ENCODE measurements around the gene EHBP1L1.

The EHBP1L1 gene

GRCh38 chr11:65599216-65599954, 23.5 kb downstream of the EHBP1L1 start:
- DNase-seq = no peak

DNA sequence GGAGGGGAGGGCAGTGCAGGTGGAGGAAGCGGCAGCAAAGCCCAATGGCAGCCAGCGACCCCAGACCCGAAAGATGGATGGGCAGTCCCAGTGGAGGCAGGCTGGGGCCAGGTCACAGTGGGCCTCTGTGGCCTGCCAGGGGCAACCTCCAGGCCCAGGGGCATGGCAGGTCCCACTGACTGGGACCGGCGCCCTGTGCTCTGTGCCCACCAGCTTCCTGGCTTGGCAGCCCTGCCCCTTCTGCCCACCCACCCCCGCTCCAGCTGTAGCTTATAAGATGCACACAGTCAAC, 24.0 kb downstream of the EHBP1L1 start:
- no peak for DNase-seq

- no peak for DNase-seq
Measured at GRCh38 chr11:65604258-65604657, 28.4 kb downstream of the EHBP1L1 start.

- DNase-seq = peak; percentile 22
Measured at GRCh38 chr11:65606876-65607613, 31.2 kb downstream of the EHBP1L1 start.

GRCh38 chr11:65607614-65608426, 32.0 kb downstream of the EHBP1L1 start:
- DNase-seq = no peak

DNA sequence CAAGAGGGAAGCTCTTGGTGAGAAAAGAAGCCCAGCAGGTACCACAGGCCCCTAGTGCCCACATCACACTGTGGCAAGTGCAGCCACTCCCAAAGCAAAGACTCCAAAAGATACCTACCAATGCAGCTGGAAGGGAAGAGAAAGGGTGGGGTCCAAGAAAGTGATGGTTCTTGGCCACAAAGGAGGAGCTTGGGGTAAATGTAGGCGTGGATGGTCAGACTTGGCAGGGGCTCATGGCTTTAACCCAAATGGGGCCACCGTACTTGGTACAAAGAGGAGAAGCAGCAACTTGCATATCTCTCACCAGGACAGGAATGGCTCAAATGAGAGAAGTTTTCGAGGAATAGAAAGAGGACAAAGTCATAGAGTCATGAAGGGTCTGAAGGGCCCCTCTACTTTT, 33.4 kb downstream of the EHBP1L1 start:
- no peak for DNase-seq

- no peak for DNase-seq
Measured at GRCh38 chr11:65609665-65610064, 33.8 kb downstream of the EHBP1L1 start.

DNA sequence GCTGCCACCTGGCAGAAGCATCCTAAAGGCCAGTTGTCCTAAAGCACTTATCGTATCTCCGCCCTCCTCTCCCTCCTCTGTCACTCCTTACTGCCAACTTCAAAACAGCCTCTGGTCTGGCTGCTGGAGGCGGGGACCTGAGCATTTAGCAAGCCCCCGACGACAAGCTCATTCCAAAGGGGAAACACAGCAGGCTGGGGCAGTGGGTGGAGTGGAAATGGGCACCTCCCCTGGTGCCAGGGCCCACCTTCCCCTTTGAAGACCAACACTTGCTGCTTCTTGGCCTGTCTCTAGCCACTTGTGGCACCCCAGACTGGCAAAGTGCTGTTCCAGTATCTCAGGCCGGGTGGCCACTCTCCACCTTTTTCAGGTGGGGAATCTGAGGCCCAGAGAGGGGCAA, 34.6 kb downstream of the EHBP1L1 start:
- DNase-seq = no peak

GRCh38 chr11:65611028-65611757, 35.3 kb downstream of the EHBP1L1 start:
- no peak for DNase-seq

DNA sequence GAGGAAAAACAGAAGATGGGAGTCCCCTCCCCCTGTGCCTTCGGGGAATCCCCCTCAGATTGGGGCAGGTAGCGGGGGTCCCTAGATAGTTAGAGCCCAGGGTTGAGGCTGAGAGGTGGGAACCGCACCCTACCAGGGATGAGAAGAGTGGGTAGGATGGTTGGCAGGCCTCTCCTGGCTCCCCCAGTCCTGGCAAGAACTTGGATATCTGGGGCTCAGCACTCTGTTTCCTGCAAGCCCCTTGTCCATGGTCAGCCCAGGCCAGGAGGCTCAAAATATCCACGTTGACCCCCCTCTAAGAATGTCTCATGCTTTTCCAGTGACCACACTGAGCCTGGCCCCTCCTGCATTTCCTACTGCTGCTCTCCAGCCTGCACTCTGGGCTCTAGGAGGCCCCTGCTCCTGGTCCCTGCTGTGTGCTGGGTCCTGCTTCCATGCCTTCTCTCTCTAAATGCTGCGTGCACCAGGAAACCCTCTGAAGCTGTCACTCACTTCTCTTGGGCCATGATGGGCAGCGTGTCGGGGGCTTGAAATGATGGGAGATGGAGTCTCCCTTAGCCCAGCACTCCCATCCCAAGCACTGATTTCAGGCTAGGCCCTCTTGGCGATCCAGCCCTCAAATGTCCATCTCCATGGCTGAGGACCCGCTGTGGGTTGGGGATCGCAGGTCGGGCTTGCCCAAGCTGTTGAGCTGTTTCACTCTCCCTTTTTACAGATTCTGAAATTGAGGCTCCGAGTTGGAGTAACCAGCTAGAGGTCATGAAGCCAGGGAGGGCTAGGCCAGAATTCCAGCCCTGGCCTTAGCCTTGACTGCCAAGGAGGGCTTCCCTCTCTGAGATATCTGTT, 36.1 kb downstream of the EHBP1L1 start:
- DNase-seq = no peak

DNA sequence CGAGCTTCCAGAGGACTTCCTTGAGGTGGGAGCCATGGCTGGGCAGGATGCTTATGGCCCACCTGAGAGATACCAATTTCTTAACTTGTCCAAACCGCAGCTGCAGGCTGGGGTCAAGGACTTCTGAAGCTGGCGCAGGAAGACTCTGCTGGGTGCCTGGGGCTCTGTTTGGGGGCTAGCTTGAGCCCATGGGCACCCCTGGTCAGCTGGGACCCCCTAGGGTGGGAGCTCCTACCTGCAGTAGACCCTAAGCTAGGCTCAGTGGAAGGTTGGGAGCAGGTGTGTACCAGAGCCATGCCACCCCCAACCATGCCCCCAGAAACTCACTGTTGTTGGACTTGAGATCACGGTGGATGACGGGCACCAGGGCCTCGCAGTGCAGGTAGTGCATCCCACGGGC, 36.8 kb downstream of the EHBP1L1 start:
- DNase-seq = no peak

DNA sequence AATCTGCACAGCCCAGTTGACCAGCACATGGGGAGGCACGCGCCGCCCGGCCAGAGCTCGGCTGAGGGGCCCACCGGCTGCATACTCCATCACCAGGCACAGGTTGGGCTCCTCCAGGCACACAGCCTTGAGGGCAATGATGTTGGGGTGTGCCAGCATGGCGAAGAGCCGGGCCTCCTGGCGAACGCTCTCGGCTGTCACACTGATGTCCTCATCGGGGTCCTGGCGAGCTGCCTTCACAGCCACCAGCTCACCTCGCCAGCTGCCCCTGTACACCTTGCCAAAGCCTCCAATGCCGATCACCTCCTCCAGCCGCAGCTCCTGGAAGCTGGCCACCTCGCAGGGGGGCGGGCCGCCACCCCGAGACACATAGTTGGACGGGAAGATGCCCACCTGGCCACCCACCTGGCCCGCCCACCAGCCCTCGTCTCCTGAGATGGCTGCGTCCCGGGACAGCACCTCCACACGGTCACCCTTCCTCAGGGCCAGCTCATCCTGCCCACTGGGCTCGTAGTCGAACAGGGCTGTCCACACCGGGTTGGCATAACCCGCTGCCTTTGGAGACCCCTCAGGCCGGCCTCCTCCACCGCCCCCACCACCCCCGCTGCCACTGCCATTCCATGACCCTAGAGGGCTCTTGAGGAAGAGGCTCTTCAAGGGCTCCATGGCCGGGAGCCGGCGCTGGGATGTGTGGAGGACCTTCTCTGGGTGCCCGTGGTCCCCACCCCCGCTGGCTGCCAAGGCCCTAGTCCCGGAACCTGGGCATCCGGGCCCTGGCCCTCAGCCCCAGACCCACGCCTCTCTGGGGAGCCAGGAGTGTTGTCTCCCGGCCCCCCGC, 37.5 kb downstream of the EHBP1L1 start:
- DNase-seq = no peak

GRCh38 chr11:65615229-65615949, 39.5 kb downstream of the EHBP1L1 start, which contains the start of gene PCNX3:
TSS of gene PCNX3 (plus strand) at chr11:65615776. CDS start at chr11:65616312, 536 bp downstream.
- peak; percentile 100 for DNase-seq

DNA sequence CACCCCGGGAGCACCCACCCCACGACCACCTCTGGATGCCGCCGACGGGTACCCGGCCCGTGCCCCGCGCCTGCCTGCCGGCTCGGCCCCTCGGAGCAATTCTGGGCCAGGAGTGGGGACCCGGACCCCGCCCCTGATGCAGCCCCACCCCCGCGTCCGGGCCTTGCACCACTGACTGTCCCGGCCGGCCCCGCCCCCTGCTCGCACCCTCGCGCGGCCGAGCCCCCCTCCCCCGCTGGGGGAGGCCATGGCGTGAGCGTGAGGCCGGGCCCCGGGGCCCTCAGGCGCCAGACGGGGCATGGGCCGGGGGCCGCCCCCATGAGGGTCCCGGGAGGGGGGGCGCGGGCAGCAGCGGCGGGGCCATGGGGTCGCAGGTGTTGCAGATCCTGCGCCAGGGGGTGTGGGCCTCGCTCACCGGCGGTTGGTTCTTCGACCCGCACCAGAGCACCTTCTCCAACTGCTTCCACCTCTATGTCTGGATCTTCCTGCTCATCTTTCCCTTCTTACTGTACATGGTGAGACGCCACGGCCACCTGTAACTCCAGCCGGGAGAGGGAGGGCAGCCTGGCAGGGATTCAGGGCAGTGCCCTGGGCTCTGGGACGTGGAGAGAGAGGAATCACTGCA, 40.2 kb downstream of the EHBP1L1 start:
- DNase-seq = no peak

DNA sequence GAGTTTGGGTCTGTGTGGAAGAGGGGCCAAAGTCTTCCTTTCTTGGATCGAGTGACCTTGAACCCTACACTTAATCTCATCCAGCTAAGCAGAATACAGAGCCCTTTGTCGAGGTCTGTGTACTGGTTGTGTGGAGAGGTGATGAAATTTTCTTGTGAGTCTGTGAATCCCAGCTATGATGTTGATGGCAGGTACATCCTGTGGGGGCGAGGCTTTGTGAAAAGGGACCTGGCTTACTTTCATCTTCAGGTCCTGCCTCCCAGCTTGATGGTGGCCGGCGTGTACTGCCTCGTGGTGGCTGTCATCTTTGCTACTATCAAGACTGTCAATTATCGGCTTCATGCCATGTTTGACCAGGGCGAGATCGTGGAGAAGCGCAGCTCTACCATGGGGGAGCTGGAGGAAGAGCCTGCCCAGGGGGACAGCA, 40.7 kb downstream of the EHBP1L1 start:
- no peak for DNase-seq

DNA sequence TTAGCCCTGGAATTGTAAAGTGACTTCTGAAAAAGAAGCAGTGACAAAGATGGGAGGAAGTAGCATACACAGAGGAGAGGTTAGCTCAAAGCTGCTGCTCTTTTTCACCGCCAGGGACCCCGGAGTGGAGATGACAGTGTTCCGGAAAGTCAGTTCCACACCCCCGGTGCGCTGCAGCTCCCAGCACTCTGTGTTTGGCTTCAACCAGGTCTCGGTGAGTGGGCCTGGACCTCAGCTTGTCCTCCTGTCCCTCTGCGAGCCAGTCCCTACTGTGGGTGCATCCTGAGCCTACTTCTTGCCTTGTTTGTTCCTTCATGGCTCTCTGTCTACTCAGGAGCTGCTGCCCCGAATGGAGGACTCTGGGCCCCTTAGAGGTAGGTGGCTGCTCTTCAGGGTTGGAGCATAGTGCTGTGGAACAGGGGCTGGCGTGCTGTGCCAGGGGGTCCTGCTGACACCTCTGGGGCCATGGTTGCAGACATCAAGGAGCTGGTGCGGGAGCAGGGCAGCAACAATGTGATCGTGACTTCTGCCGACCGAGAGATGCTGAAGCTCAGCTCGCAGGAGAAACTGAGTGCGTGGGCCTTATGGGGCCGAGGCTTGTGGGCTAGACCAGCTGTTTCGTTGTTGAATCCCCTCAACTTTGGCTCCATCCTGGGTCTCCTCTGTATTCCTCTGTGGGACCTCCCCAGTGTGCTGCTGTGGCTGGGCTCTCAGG, 41.4 kb downstream of the EHBP1L1 start:
- no peak for DNase-seq

- no peak for DNase-seq
Measured at GRCh38 chr11:65617990-65618751, 42.3 kb downstream of the EHBP1L1 start.

- no peak for DNase-seq
Measured at GRCh38 chr11:65618763-65619162, 42.9 kb downstream of the EHBP1L1 start.

Measured in CD4-positive, alpha-beta T cell treated with Interleukin-12 subunit alpha and Interleukin-12 subunit beta, for 1 hour (primary cell).